HG03439 (cell line): ENCODE measurements around the gene TIMP1.

Experiments
- ATAC-seq: cut with Tn5 transposase; IDR thresholded peaks from one replicate; pipeline ENCODE4 v1.9.1; 2021; ENCODE audit warnings: mild to moderate bottlenecking, moderate library complexity; ENCODE audit not compliant: unreplicated experiment

TIMP1 gene

GRCh38 chrX:47633689-47634590 is 51.7 kb downstream of the TIMP1 start:
- no peak for ATAC-seq

DNA sequence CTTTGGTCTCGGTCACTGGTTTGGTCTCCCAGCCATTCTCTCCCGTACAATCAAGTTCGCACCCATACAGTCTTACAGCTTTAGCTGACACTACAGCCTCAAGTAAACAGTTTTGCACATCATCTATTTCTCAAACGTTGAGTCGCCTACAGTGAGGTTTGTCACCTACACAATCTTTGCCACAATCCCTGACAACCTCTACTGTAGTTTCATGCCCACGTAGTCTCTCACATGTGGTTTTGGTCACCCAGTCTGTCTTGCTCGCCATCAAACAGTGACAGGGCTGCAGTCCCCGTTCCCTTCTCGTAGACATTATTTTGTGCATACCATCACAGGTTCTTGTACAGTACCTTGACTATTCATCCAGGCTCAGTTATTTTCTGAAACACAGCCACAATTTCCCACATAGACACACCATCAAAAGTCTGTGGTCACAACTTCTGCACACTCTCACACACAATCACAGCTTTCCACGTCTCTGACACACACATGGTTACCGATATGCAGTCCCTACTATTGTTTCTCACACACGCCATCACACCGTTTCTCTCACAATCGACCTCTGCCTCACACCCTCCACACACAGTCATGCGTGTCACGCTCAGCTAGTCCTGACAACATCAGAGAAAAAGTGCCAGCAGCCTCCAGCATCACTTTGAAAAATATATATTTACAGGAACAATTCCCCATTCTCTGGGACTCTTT is 52.8 kb downstream of the TIMP1 start:
- ATAC-seq, result no peak
